KG1 (cell line): ENCODE data around the gene GPC5.

Experiments used
- DNase-seq: peaks from one replicate; lab custom pipeline; 2025; lab: John Stamatoyannopoulos, UW

The GPC5 gene

GRCh38 chr13:92164822-92165221, 766.4 kb downstream of the GPC5 start:
- DNase-seq: no peak

GRCh38 chr13:92172191-92172590, 773.8 kb downstream of the GPC5 start:
- DNase-seq: no peak

- DNase-seq: no peak
Observed at GRCh38 chr13:92173254-92173653, 774.8 kb downstream of the GPC5 start.

GRCh38 chr13:92175330-92175729, 776.9 kb downstream of the GPC5 start:
- DNase-seq: peak; percentile 36

- no peak for DNase-seq
Observed at GRCh38 chr13:92177966-92178365, 779.5 kb downstream of the GPC5 start.

GRCh38 chr13:92179223-92179622, 780.8 kb downstream of the GPC5 start:
- DNase-seq: no peak

GRCh38 chr13:92187378-92187989, 789.1 kb downstream of the GPC5 start:
- peak; percentile 55 for DNase-seq

- DNase-seq: no peak
Observed at GRCh38 chr13:92188574-92188973, 790.2 kb downstream of the GPC5 start.

GRCh38 chr13:92196591-92197256, 798.3 kb downstream of the GPC5 start:
- no peak for DNase-seq

GRCh38 chr13:92197669-92198068, 799.2 kb downstream of the GPC5 start:
- no peak for DNase-seq

GRCh38 chr13:92218615-92219014, 820.2 kb downstream of the GPC5 start:
- DNase-seq: no peak

GRCh38 chr13:92221916-92222315, 823.5 kb downstream of the GPC5 start:
- no peak for DNase-seq

- no peak for DNase-seq
Observed at GRCh38 chr13:92224052-92224821, 825.8 kb downstream of the GPC5 start.

GRCh38 chr13:92224825-92225224, 826.4 kb downstream of the GPC5 start:
- no peak for DNase-seq

- DNase-seq: no peak
Observed at GRCh38 chr13:92225861-92226260, 827.4 kb downstream of the GPC5 start.

- no peak for DNase-seq
Observed at GRCh38 chr13:92232871-92233270, 834.5 kb downstream of the GPC5 start.

GRCh38 chr13:92251671-92252210, 853.3 kb downstream of the GPC5 start:
- no peak for DNase-seq

- DNase-seq: no peak
Observed at GRCh38 chr13:92255526-92255925, 857.1 kb downstream of the GPC5 start.

GRCh38 chr13:92256211-92256610, 857.8 kb downstream of the GPC5 start:
- DNase-seq: no peak

GRCh38 chr13:92259046-92259445, 860.6 kb downstream of the GPC5 start:
- DNase-seq: no peak

- no peak for DNase-seq
Observed at GRCh38 chr13:92259523-92259922, 861.1 kb downstream of the GPC5 start.

- DNase-seq: peak; percentile 24
Observed at GRCh38 chr13:92260363-92260762, 861.9 kb downstream of the GPC5 start.
